Lower leg skin (tissue), 3 donors: Measurements from ENCODE around the gene SGMS2.

Experiments
- POLR2A ChIP-seq, 2 donors: fragments of 450-650 bp; IDR thresholded peaks; one replicate each; pipeline ENCODE4 v1.6.1; 2016 to 2017; ENCODE audit warnings: antibody characterized with exemption in 2 of 2, mild to moderate bottlenecking in 1 of 2, moderate library complexity in 1 of 2
- TF ChIP-seq, protein P1 (sequence below), 3 donors: fragments of 450-650 bp; IDR thresholded peaks; one replicate each; pipeline ENCODE4 v1.5.1; 2016; ENCODE audit warnings: antibody characterized with exemption in 3 of 3, mild to moderate bottlenecking in 3 of 3, moderate library complexity in 2 of 3

DNA sequence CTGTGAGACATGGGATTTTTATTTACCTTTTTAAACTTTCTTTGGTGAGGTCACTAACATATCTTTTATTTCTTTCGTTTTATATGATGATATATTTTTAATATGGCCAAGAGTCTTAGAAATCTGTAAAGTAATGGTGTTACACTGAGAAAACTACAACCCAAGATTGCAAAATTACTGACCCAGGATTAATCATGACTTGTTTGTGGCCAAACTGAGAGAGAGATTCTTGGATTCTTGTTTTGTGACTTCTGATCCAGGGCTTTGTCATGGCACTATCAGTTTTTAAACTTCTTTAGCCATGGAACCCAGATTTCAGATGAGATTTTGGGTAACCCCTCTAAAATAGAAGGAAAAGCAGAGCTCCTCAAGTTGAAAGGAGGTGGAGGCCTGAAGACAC, 42.0 kb downstream of the SGMS2 start:
- TF ChIP-seq, protein P1, sequence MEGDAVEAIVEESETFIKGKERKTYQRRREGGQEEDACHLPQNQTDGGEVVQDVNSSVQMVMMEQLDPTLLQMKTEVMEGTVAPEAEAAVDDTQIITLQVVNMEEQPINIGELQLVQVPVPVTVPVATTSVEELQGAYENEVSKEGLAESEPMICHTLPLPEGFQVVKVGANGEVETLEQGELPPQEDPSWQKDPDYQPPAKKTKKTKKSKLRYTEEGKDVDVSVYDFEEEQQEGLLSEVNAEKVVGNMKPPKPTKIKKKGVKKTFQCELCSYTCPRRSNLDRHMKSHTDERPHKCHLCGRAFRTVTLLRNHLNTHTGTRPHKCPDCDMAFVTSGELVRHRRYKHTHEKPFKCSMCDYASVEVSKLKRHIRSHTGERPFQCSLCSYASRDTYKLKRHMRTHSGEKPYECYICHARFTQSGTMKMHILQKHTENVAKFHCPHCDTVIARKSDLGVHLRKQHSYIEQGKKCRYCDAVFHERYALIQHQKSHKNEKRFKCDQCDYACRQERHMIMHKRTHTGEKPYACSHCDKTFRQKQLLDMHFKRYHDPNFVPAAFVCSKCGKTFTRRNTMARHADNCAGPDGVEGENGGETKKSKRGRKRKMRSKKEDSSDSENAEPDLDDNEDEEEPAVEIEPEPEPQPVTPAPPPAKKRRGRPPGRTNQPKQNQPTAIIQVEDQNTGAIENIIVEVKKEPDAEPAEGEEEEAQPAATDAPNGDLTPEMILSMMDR (IDR thresholded peaks at IDR 0.05), result no peak
- TF ChIP-seq POLR2A (IDR thresholded peaks at IDR 0.05), result no peak
